HepG2 (cell line): ENCODE data around the gene BIRC3. TPM values are rescaled to one million over a fixed set of nuclear protein-coding genes. Genes with fewer than 3 reads are reported as not detected.

ENCODE experiments used
- ATAC-seq: fragments of 200-7000 bp; cut with Tn5 transposase; 3 replicates; pipeline ENCODE4 v1.9.1; 2020; ENCODE audit warnings: mild to moderate bottlenecking, moderate library complexity
- BruUV-seq: library from RNA; stranded (reverse); fragments of 400-500 nt; replicated peaks from 2 replicates; lab custom pipeline; 2021; lab: Mats Ljungman, UMichigan
- CTCF ChIA-PET: fragments of 300-600 bp; formaldehyde crosslinking; extraction: SDS; loops from one replicate; lab custom pipeline; 2021; ENCODE audit warnings: low total read pairs, inconsistent platforms, low intra/inter-chr PET ratio; lab: Yijun Ruan, JAX
- POLR2A ChIA-PET: fragments of 350-600 bp; sonication (Branson Sonifier 250); formaldehyde crosslinking; loops from one replicate; lab custom pipeline; 2020; ENCODE audit warnings: antibody characterized with exemption, inconsistent platforms; lab: Yijun Ruan, JAX
- DNase-seq: peaks from one replicate; pipeline ENCODE4 v3.0.0-alpha.2; 2015; ENCODE audit warnings: low spot score
- FAIRE-seq: peaks from 3 replicates; lab custom pipeline; 2011; peaks lifted over from hg19 to GRCh38; lab: Jason Lieb, UNC
- H2AFZ ChIP-seq: one replicate; pipeline ENCODE4 v1.6.1; 2011; ENCODE audit warnings: low read length, inconsistent platforms
- H3K27ac ChIP-seq: fragments of 300-600 bp; 3 replicates; pipeline ENCODE4 v1.8.0; 2011; ENCODE audit warnings: mixed run types, mild to moderate bottlenecking, mixed read lengths, low read length, inconsistent platforms; ENCODE audit not compliant: insufficient read depth; ENCODE audit errors: extremely low read length
- H3K27me3 ChIP-seq, 2 experiments: fragments of 200-600 bp in 1 of 2; 2 replicates in 1 of 2; 3 replicates in 1 of 2; pipeline versions ENCODE4 v1.6.0 to v1.8.0; 2011; ENCODE audit warnings: low read length in 2 of 2, mild to moderate bottlenecking in 2 of 2, moderate library complexity in 2 of 2, inconsistent platforms in 1 of 2; ENCODE audit not compliant: insufficient read depth in 2 of 2, control insufficient read depth in 1 of 2
- H3K36me3 ChIP-seq, 2 experiments: fragments of 200-600 bp in 1 of 2; replicated peaks in 1 of 2; 2 replicates in 1 of 2; 3 replicates in 1 of 2; pipeline versions ENCODE4 v1.5.1 to v1.8.0; 2011; ENCODE audit warnings: low read length in 2 of 2, inconsistent platforms in 1 of 2; ENCODE audit not compliant: insufficient read depth in 2 of 2, control insufficient read depth in 1 of 2
- H3K4me1 ChIP-seq: 2 replicates; pipeline ENCODE4 v1.5.1; 2012; ENCODE audit warnings: low read length, inconsistent platforms; ENCODE audit not compliant: insufficient read depth
- H3K4me2 ChIP-seq: 2 replicates; pipeline ENCODE4 v1.6.0; 2011; ENCODE audit warnings: low read depth, low read length, inconsistent platforms
- H3K4me3 ChIP-seq, 3 experiments: fragments of 200-600 bp in 1 of 3; sonication (generic), shearing (Covaris generic) in 1 of 3; replicated peaks in 1 of 3; 2 replicates each; pipeline ENCODE4 v1.5.1; 2011 to 2016; ENCODE audit warnings: low read length in 3 of 3, inconsistent platforms in 2 of 3, low read depth in 2 of 3, mild to moderate bottlenecking in 2 of 3, control low read depth in 1 of 3, mixed read lengths in 1 of 3; ENCODE audit not compliant: insufficient read depth in 1 of 3
- H3K79me2 ChIP-seq: one replicate; pipeline ENCODE4 v1.6.1; 2011; ENCODE audit warnings: low read length, inconsistent platforms; ENCODE audit not compliant: insufficient read depth
- H3K9ac ChIP-seq: 2 replicates; pipeline ENCODE4 v1.6.0; 2011; ENCODE audit warnings: mild to moderate bottlenecking, low read depth, low read length, inconsistent platforms; ENCODE audit not compliant: insufficient read depth
- H3K9me3 ChIP-seq: 2 replicates; pipeline ENCODE4 v1.5.1; 2012; ENCODE audit warnings: mild to moderate bottlenecking, low read length
- H4K20me1 ChIP-seq: 2 replicates; pipeline ENCODE4 v1.6.0; 2011; ENCODE audit warnings: inconsistent platforms, mild to moderate bottlenecking, low read length, moderate library complexity; ENCODE audit not compliant: insufficient read depth
- ATF2 ChIP-seq: sonication (generic); formaldehyde crosslinking; IDR thresholded peaks from 2 replicates; pipeline ENCODE4 v1.4.0; 2020; ENCODE audit warnings: missing genetic modification reagents
- ATM ChIP-seq: fragments of 450-650 bp; IDR thresholded peaks from 2 replicates; pipeline ENCODE4 v1.7.1; 2017; ENCODE audit warnings: mild to moderate bottlenecking, borderline replicate concordance
- FOXJ3 ChIP-seq: sonication (generic); formaldehyde crosslinking; IDR thresholded peaks from 2 replicates; pipeline ENCODE4 v1.4.0; 2020; ENCODE audit warnings: missing genetic modification reagents, mild to moderate bottlenecking, borderline replicate concordance
- GTF2F1 ChIP-seq: fragments of 150-350 bp; IDR thresholded peaks from 2 replicates; pipeline ENCODE4 v1.6.1; 2014; ENCODE audit warnings: low read length
- HOXA7 ChIP-seq: sonication (generic); formaldehyde crosslinking; IDR thresholded peaks from 2 replicates; pipeline ENCODE4 v1.8.1; 2022; ENCODE audit warnings: mild to moderate bottlenecking, missing genetic modification reagents, moderate library complexity
- MAFG ChIP-seq: sonication (generic); formaldehyde crosslinking; IDR thresholded peaks from 2 replicates; pipeline ENCODE4 v1.5.1; 2020; ENCODE audit warnings: mild to moderate bottlenecking, missing genetic modification reagents
- MBD4 ChIP-seq: IDR thresholded peaks from 2 replicates; pipeline ENCODE4 v1.6.1; 2012; ENCODE audit warnings: low read length, inconsistent platforms, borderline replicate concordance
- MED13 ChIP-seq: sonication (generic); formaldehyde crosslinking; IDR thresholded peaks from 2 replicates; pipeline ENCODE4 v1.5.0; 2020; ENCODE audit warnings: missing genetic modification reagents
- NFKB2 ChIP-seq: sonication (generic); formaldehyde crosslinking; IDR thresholded peaks from 2 replicates; pipeline ENCODE4 v1.4.0; 2020; ENCODE audit warnings: missing genetic modification reagents, borderline replicate concordance
- SOX13 ChIP-seq, 3 experiments: fragments of 450-650 bp in 1 of 3; sonication (generic) in 1 of 3; formaldehyde crosslinking in 1 of 3; IDR thresholded peaks in 2 of 3; conservative IDR thresholded peaks in 1 of 3; 2 replicates each; pipeline versions ENCODE4 v1.5.0 to v1.6.1; 2016 to 2020; ENCODE audit warnings: antibody characterized with exemption in 1 of 3, mild to moderate bottlenecking in 1 of 3, missing compliant biosample characterization in 1 of 3, missing genetic modification reagents in 1 of 3, moderate library complexity in 1 of 3
- SRSF9 ChIP-seq: fragments of 200-400 bp; formaldehyde crosslinking; IDR thresholded peaks from 2 replicates; pipeline ENCODE4 v1.6.1; 2018; ENCODE audit warnings: borderline replicate concordance, mild to moderate bottlenecking, low read depth, low read length; ENCODE audit not compliant: insufficient read depth, poor library complexity, severe bottlenecking
- ZFP82 ChIP-seq: sonication (generic); formaldehyde crosslinking; IDR thresholded peaks from 2 replicates; pipeline ENCODE4 v1.5.1; 2020; ENCODE audit warnings: mild to moderate bottlenecking, missing genetic modification reagents, borderline replicate concordance
- ZNF234 ChIP-seq: sonication (generic); formaldehyde crosslinking; conservative IDR thresholded peaks from 2 replicates; pipeline ENCODE4 v1.5.1; 2020; ENCODE audit warnings: mild to moderate bottlenecking, missing genetic modification reagents
- ZNF672 ChIP-seq: sonication (generic); formaldehyde crosslinking; IDR thresholded peaks from 2 replicates; pipeline ENCODE4 v1.8.1; 2022; ENCODE audit warnings: missing genetic modification reagents
- ZNF687 ChIP-seq: sonication (generic); formaldehyde crosslinking; IDR thresholded peaks from 2 replicates; pipeline ENCODE4 v1.5.1; 2020; ENCODE audit warnings: mild to moderate bottlenecking, missing genetic modification reagents, moderate library complexity
- ZSCAN31 ChIP-seq: sonication (generic); formaldehyde crosslinking; IDR thresholded peaks from 2 replicates; pipeline ENCODE4 v1.5.0; 2020; ENCODE audit warnings: low read depth, mild to moderate bottlenecking, missing genetic modification reagents
- WGBS: methylation state at CpG from one replicate; pipeline ENCODE4 v1.1.6; 2017; ENCODE audit warnings: low lambda C conversion rate; 5-methylcytosine and 5-hydroxymethylcytosine counted together
- in situ Hi-C: cut with HindIII; loops from 2 replicates; pipeline ENCODE4 v1.10.0; 2017; ENCODE audit warnings: low pct_unique_long_range_greater_than_20kb; ENCODE audit not compliant: extremely low pct_ligation_motif_present
- intact Hi-C: fragments of 100-400 bp; cut with micrococcal nuclease; formaldehyde crosslinking; loops from one replicate; pipeline ENCODE4 v1.10.0; 2022; ENCODE audit not compliant: unreplicated experiment
- polyA plus RNA-seq, 8 experiments: library from polyadenylated mRNA; depleted of rRNA in 3 of 8; stranded (reverse) in 7 of 8; unstranded in 1 of 8; fragments of >200 nt; fragmentation: Illumina TruSeq in 4 of 8; extraction: Trizol in 4 of 8; gene quantifications; 2 replicates each; pipeline versions ENCODE4 v1.2.1 to v1.2.3, GENCODE V29; 2011 to 2016; ENCODE audit warnings: low read depth in 4 of 8, missing spikeins in 1 of 8, mixed read lengths in 1 of 8; ENCODE audit not compliant: insufficient read depth in 1 of 8
- total RNA-seq, 5 experiments: library from RNA; depleted of rRNA; stranded (reverse); fragments of >200 nt; fragmentation: Illumina TruSeq; extraction: Trizol; gene quantifications; 2 replicates each; pipeline ENCODE4 v1.2.3, GENCODE V29; 2016; ENCODE audit warnings: low read depth in 1 of 5

Gene BIRC3
- total and polyA plus RNA-seq, 2 of the 13 experiments (the other 11 are each of a cell fraction or from before 2014, with no cell fraction given): 0.41 to 4.2 TPM

GRCh38 chr11:102320679-102321078 is 3.4 kb downstream of the BIRC3 start (continued):
- TF ChIP-seq ZNF687 (CRISPR knock-in tag) (no peak), SOX13 (IDR thresholded peaks at IDR 0.05) (no peak), SOX13 (CRISPR knock-in tag; conservative IDR thresholded peaks at IDR 0.05 in 1 of 2, IDR thresholded peaks at IDR 0.05 in 1 of 2) (no peak), SRSF9 (no peak), GTF2F1 (no peak)

- CTCF ChIA-PET: no interaction called here
- POLR2A ChIA-PET: no interaction called here
- in situ Hi-C loops: no loop called here
- no peak for TF ChIP-seq ATF2 (CRISPR knock-in tag)
- TF ChIP-seq ZSCAN31 (CRISPR knock-in tag): no peak
- no peak for TF ChIP-seq ATM
- no peak for TF ChIP-seq MED13
- TF ChIP-seq HOXA7 (CRISPR knock-in tag): no peak
- TF ChIP-seq ZNF234 (CRISPR knock-in tag): no peak
- no peak for TF ChIP-seq ZFP82 (CRISPR knock-in tag)
- no peak for TF ChIP-seq NFKB2 (CRISPR knock-in tag)
- no peak for TF ChIP-seq MBD4
- no peak for TF ChIP-seq FOXJ3 (CRISPR knock-in tag)
- no peak for TF ChIP-seq MAFG (CRISPR knock-in tag)
- no peak for TF ChIP-seq ZNF672 (CRISPR knock-in tag)
Observed at GRCh38 chr11:102322560-102322959, 5.3 kb downstream of the BIRC3 start.

More at GRCh38 chr11:102322560-102322959, 5.3 kb downstream of the BIRC3 start:
- Histone ChIP-seq H3K79me2 (no peaks in the 10 kb centered on the region), H3K9me3 (no peaks in the 10 kb centered on the region), H3K9ac (no peak overlapping the region), H3K36me3 (no peaks in the 10 kb centered on the region), H3K27me3 (no peaks in the 10 kb centered on the region), H2AFZ (no peak overlapping the region), H3K4me1 (no peaks in the 10 kb centered on the region), H3K4me2 (no peak overlapping the region), H3K27ac (no peak overlapping the region), H3K4me3 (no peak overlapping the region), H4K20me1 (no peaks in the 10 kb centered on the region)
- no peak for FAIRE-seq
- BruUV-seq: no TSS peak
- WGBS: 62% methylated on average over 2 of the region's 2 CpGs
- intact Hi-C loops: no loop called here
- no peak for ATAC-seq
- DNase-seq: no peak
